ENCODE data around the gene INAVA. TPM values are rescaled to one million over a fixed set of nuclear protein-coding genes. Genes with fewer than 3 reads are reported as not detected.

Gene INAVA, protein sequence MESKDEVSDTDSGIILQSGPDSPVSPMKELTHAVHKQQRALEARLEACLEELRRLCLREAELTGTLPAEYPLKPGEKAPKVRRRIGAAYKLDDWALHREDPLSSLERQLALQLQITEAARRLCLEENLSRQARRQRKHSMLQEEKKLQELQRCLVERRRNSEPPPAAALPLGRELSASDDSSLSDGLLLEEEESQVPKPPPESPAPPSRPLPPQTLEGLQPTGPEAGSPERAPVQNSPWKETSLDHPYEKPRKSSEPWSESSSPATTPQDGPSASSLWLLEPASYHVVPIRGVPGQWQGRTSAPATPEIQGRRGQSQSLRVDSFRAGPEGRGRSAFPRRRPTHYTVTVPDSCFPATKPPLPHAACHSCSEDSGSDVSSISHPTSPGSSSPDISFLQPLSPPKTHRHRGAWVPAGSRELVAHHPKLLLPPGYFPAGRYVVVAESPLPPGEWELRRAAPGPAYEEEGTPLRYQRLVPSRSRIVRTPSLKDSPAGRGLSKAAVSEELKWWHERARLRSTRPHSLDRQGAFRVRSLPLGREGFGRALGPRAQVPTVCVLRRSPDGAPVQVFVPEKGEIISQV
- total RNA-seq: not detected

GRCh38 chr1:200894712-200895442 lies at the start of gene INAVA:
INAVA (plus strand) TSS chr1:200894900; CDS start chr1:200898401, 3,501 bp downstream.
- peak within 1 kb of the TSS in 1 of 4 donors; percentile 75 for H3K27ac ChIP-seq
- DNase-seq (ENCODE audit: low spot score in 2 of 2): no peak
- no peaks in the 10 kb centered on the region for H3K9me3 ChIP-seq
- WGBS, 2 donors: 91 to 93% methylated on average over 13 to 15 of the region's 15 CpGs
- H3K27me3 ChIP-seq: peaks cover 0 to 50% of the 10 kb centered on the region in 2 donors
- peak within 1 kb of the TSS in 1 of 4 donors; percentile 31 for H3K4me3 ChIP-seq
- no peaks in the 10 kb centered on the region for H3K36me3 ChIP-seq
- no peak for TF ChIP-seq CTCF (IDR thresholded peaks at IDR 0.05)
- TF ChIP-seq POLR2A (IDR thresholded peaks at IDR 0.05): no peak
- no peak for TF ChIP-seq EP300 (IDR thresholded peaks at IDR 0.05)
- H3K4me1 ChIP-seq: peaks cover 0 to 20% (median 11%) of the 10 kb centered on the region in 4 donors

DNA sequence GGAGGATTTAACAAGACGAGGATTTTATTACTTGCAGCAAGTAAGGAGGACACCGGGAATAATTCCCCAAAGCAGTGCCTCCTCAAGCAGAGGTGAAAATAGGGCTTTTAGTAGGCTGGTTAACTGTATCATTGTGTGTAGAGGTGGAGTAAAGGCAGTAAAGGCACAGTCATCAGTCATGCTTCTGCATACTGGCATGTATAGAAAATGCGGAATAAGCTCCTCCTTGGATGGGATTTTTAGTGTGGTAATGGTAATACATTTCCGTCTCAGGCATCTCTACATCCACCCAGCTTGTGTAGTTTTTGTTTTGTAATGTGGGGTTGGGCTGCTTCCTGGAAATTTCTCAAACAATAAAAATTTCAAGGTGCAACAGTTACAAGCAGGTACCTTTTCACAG lies 49.3 kb upstream of the INAVA start:
- peaks cover 0 to 77% (median 0%) of the 10 kb centered on the region in 3 donors for H3K36me3 ChIP-seq
- no peak for DNase-seq (ENCODE audit: low spot score in 2 of 2)
- no peaks in the 10 kb centered on the region for H3K9me3 ChIP-seq
- H3K4me1 ChIP-seq: no peaks in the 10 kb centered on the region
- no peak overlapping the region for H3K4me3 ChIP-seq
- no peak overlapping the region for H3K27ac ChIP-seq
- TF ChIP-seq EP300 (IDR thresholded peaks at IDR 0.05) (no peak), POLR2A (IDR thresholded peaks at IDR 0.05) (no peak), CTCF (IDR thresholded peaks at IDR 0.05) (no peak)
- no peaks in the 10 kb centered on the region for H3K27me3 ChIP-seq
- 87% methylated on average over 4 of the region's 4 CpGs for WGBS, 2 donors

GRCh38 chr1:200846398-200846797 lies 48.3 kb upstream of the INAVA start:
- Histone ChIP-seq H3K27me3 (no peaks in the 10 kb centered on the region), H3K9me3 (no peaks in the 10 kb centered on the region), H3K4me1 (no peaks in the 10 kb centered on the region), H3K4me3 (no peak overlapping the region), H3K27ac (no peak overlapping the region), H3K36me3 (peaks cover 0 to 87% (median 0%) of the 10 kb centered on the region in 3 donors)
- WGBS, 2 donors: 76 to 78% methylated on average over 1 of the region's 1 CpG
- TF ChIP-seq CTCF (IDR thresholded peaks at IDR 0.05): no peak
- TF ChIP-seq POLR2A (IDR thresholded peaks at IDR 0.05): no peak
- TF ChIP-seq EP300 (IDR thresholded peaks at IDR 0.05): no peak
- no peak for DNase-seq (ENCODE audit: low spot score in 2 of 2)

DNA sequence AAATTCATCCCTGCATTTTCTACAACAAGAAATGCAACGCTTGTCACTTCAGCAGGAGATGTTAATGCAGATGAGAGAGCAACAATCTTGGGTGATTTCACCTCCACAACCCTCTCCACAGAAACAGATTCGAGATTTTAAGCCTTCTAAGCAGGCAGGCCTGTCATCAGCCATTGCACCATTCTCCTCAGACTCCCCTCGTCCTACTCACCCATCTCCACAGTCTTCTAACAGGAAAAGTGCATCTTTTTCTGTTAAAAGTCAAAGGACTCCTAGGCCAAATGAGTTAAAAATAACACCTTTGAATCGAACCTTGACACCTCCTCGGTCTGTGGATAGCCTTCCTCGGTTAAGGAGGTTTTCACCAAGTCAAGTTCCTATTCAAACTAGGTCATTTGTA lies 45.3 kb upstream of the INAVA start:
- no peak for DNase-seq (ENCODE audit: low spot score in 2 of 2)
- Histone ChIP-seq H3K9me3 (no peaks in the 10 kb centered on the region), H3K36me3 (peaks cover 0 to 90% (median 0%) of the 10 kb centered on the region in 3 donors), H3K27ac (no peak overlapping the region), H3K4me3 (no peak overlapping the region), H3K4me1 (no peaks in the 10 kb centered on the region), H3K27me3 (no peaks in the 10 kb centered on the region)
- 95 to 97% methylated on average over 6 of the region's 6 CpGs for WGBS, 2 donors
- no peak for TF ChIP-seq CTCF (IDR thresholded peaks at IDR 0.05)
- TF ChIP-seq POLR2A (IDR thresholded peaks at IDR 0.05): no peak

GRCh38 chr1:200850554-200850953 lies 44.1 kb upstream of the INAVA start:
- no peak for DNase-seq (ENCODE audit: low spot score in 2 of 2)
- H3K4me1 ChIP-seq: no peaks in the 10 kb centered on the region
- no peaks in the 10 kb centered on the region for H3K9me3 ChIP-seq
- H3K27me3 ChIP-seq: no peaks in the 10 kb centered on the region
- peaks cover 0 to 91% (median 0%) of the 10 kb centered on the region in 3 donors for H3K36me3 ChIP-seq
- TF ChIP-seq POLR2A (IDR thresholded peaks at IDR 0.05) (no peak), EP300 (IDR thresholded peaks at IDR 0.05) (no peak), CTCF (IDR thresholded peaks at IDR 0.05) (no peak)
- no peak overlapping the region for H3K27ac ChIP-seq
- H3K4me3 ChIP-seq: no peak overlapping the region

Measured in tibial nerve (tissue), 4 donors.